ENCODE data around the gene STARD5.

- TF ChIP-seq POLR2AphosphoS5 (IDR thresholded peaks at IDR 0.05; ENCODE audit: insufficient read depth in 1 of 2, low read depth in 1 of 2) (peak; percentile 83 to 93), POLR2A (IDR thresholded peaks at IDR 0.05) (no peak)
- TF ChIP-seq, protein P1, sequence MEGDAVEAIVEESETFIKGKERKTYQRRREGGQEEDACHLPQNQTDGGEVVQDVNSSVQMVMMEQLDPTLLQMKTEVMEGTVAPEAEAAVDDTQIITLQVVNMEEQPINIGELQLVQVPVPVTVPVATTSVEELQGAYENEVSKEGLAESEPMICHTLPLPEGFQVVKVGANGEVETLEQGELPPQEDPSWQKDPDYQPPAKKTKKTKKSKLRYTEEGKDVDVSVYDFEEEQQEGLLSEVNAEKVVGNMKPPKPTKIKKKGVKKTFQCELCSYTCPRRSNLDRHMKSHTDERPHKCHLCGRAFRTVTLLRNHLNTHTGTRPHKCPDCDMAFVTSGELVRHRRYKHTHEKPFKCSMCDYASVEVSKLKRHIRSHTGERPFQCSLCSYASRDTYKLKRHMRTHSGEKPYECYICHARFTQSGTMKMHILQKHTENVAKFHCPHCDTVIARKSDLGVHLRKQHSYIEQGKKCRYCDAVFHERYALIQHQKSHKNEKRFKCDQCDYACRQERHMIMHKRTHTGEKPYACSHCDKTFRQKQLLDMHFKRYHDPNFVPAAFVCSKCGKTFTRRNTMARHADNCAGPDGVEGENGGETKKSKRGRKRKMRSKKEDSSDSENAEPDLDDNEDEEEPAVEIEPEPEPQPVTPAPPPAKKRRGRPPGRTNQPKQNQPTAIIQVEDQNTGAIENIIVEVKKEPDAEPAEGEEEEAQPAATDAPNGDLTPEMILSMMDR (IDR thresholded peaks at IDR 0.05) = no peak
These were observed 11.0 kb downstream of the STARD5 start for GRCh38 chr15:81312790-81313543.
